K562 (cell line): ENCODE results near the gene FMNL1. TPM values are rescaled to one million over a fixed set of nuclear protein-coding genes. Genes with fewer than 3 reads are reported as not detected.

Experiments
- ARID1B ChIP-seq: fragments of 450-650 bp; IDR thresholded peaks from 2 replicates; pipeline ENCODE4 v1.6.1; 2016; ENCODE audit warnings: antibody characterized with exemption, mild to moderate bottlenecking, inconsistent platforms
- ATF4 ChIP-seq: fragments of 450-650 bp; formaldehyde crosslinking; IDR thresholded peaks from 2 replicates; pipeline ENCODE4 v1.4.0; 2022; ENCODE audit warnings: mild to moderate bottlenecking, moderate library complexity
- CHCHD3 ChIP-seq: fragments of 250-450 bp; sonication (Bioruptor Pico); IDR thresholded peaks from 2 replicates; pipeline ENCODE4 v2.1.2; 2022; ENCODE audit warnings: mild to moderate bottlenecking
- CHD2 ChIP-seq: IDR thresholded peaks from 2 replicates; pipeline ENCODE4 v1.6.1; 2011; ENCODE audit warnings: low read depth, low read length
- CREB1 ChIP-seq, 2 experiments: sonication (generic) in 1 of 2; formaldehyde crosslinking in 1 of 2; IDR thresholded peaks; 2 replicates each; pipeline versions ENCODE4 v1.6.1 to v1.8.0; 2012 to 2022; ENCODE audit warnings: inconsistent platforms in 1 of 2, mild to moderate bottlenecking in 1 of 2, missing genetic modification reagents in 1 of 2, moderate library complexity in 1 of 2
- DEAF1 ChIP-seq: fragments of 450-650 bp; formaldehyde crosslinking; IDR thresholded peaks from 2 replicates; pipeline ENCODE4 v1.4.0; 2020; ENCODE audit warnings: mild to moderate bottlenecking, moderate library complexity
- HOMEZ ChIP-seq: fragments of 250-450 bp; sonication (Bioruptor Pico); IDR thresholded peaks from 2 replicates; pipeline ENCODE4 v1.4.0; 2020; ENCODE audit warnings: mild to moderate bottlenecking, moderate library complexity
- JUN ChIP-seq, 2 experiments: sonication (generic) in 1 of 2; formaldehyde crosslinking in 1 of 2; IDR thresholded peaks; 2 replicates each; pipeline versions ENCODE4 v1.6.1 to v1.8.0; 2012 to 2022; ENCODE audit warnings: borderline replicate concordance in 2 of 2, mild to moderate bottlenecking in 2 of 2, improper control_type of control experiment in 1 of 2, low read depth in 1 of 2, low read length in 1 of 2, missing genetic modification reagents in 1 of 2
- KLF6 ChIP-seq: fragments of 250-450 bp; sonication (Bioruptor Pico); IDR thresholded peaks from 2 replicates; pipeline ENCODE4 v1.4.0; 2020; ENCODE audit warnings: mild to moderate bottlenecking, moderate library complexity, borderline replicate concordance
- MECOM ChIP-seq: fragments of 250-450 bp; sonication (Bioruptor Pico); IDR thresholded peaks from 2 replicates; pipeline ENCODE4 v1.8.0; 2022; ENCODE audit warnings: inconsistent platforms
- MTA1 ChIP-seq: fragments of 450-650 bp; IDR thresholded peaks from 2 replicates; pipeline ENCODE4 v1.6.1; 2017; ENCODE audit warnings: borderline replicate concordance
- PKNOX1 ChIP-seq: fragments of 450-650 bp; IDR thresholded peaks from 2 replicates; pipeline ENCODE4 v1.6.1; 2016
- POLR2AphosphoS5 ChIP-seq: IDR thresholded peaks from 2 replicates; pipeline ENCODE4 v1.6.1; 2011; ENCODE audit warnings: mild to moderate bottlenecking, low read depth, low read length, moderate library complexity; ENCODE audit not compliant: control insufficient read depth, insufficient read depth
- RB1 ChIP-seq: fragments of 450-650 bp; IDR thresholded peaks from 2 replicates; pipeline ENCODE4 v1.6.1; 2017; ENCODE audit warnings: low read depth, mild to moderate bottlenecking
- RNF2 ChIP-seq: sonication (generic); IDR thresholded peaks from 2 replicates; pipeline ENCODE4 v1.6.1; 2016
- TBL1XR1 ChIP-seq, 2 experiments: IDR thresholded peaks; 2 replicates each; pipeline ENCODE4 v1.6.1; 2012; ENCODE audit warnings: improper control_type of control experiment in 2 of 2, low read length in 2 of 2, mild to moderate bottlenecking in 1 of 2
- TCF3 ChIP-seq: sonication (generic); formaldehyde crosslinking; IDR thresholded peaks from 2 replicates; pipeline ENCODE4 v1.4.0; 2020; ENCODE audit warnings: mild to moderate bottlenecking, missing genetic modification reagents
- TEAD4 ChIP-seq, 2 experiments: sonication (generic) in 1 of 2; formaldehyde crosslinking in 1 of 2; IDR thresholded peaks; 2 replicates each; pipeline versions ENCODE4 v1.6.1 to v1.8.0; 2012 to 2022; ENCODE audit warnings: borderline replicate concordance in 1 of 2, inconsistent platforms in 1 of 2, low read length in 1 of 2, mild to moderate bottlenecking in 1 of 2, missing genetic modification reagents in 1 of 2
- XRCC5 ChIP-seq: fragments of 200-400 bp; formaldehyde crosslinking; IDR thresholded peaks from 2 replicates; pipeline ENCODE4 v1.6.1; 2017; ENCODE audit warnings: low read depth, mild to moderate bottlenecking, low read length
- ZNF184 ChIP-seq: sonication (generic); formaldehyde crosslinking; IDR thresholded peaks from 2 replicates; pipeline ENCODE4 v1.5.0; 2020; ENCODE audit warnings: missing genetic modification reagents
- ZNF408 ChIP-seq: fragments of 250-450 bp; sonication (Bioruptor Pico); IDR thresholded peaks from 2 replicates; pipeline ENCODE4 v1.4.0; 2020; ENCODE audit warnings: low read depth, mild to moderate bottlenecking, moderate library complexity
- ZNF830 ChIP-seq: fragments of 250-450 bp; sonication (Bioruptor Pico); IDR thresholded peaks from 2 replicates; pipeline ENCODE4 v1.5.0; 2021; ENCODE audit warnings: mild to moderate bottlenecking
- polyA plus RNA-seq, 8 experiments: library from polyadenylated mRNA; depleted of rRNA in 4 of 8; stranded (reverse) in 5 of 8; unstranded in 3 of 8; fragments of >200 nt; fragmentation: Nextera tagmentation in 2 of 8; fragmentation: Illumina TruSeq in 1 of 8; extraction: Ambion mirVana in 2 of 8; extraction: Trizol in 1 of 8; gene quantifications; 2 replicates each; pipeline versions ENCODE4 v1.2.1 to v1.2.3, GENCODE V29; 2011 to 2014; ENCODE audit warnings: inconsistent platforms in 1 of 8, missing spikeins in 1 of 8
- total RNA-seq, 7 experiments: library from RNA; depleted of rRNA in 6 of 7; stranded (reverse); fragments of >200 nt in 6 of 7; fragmentation: Illumina TruSeq in 2 of 7; extraction: Trizol in 2 of 7; gene quantifications; 2 replicates each; pipeline versions ENCODE4 v1.2.1 to v1.2.3, GENCODE V29; 2011 to 2021; ENCODE audit warnings: low replicate concordance in 1 of 7

The FMNL1 gene
- total and polyA plus RNA-seq, 9 of the 15 experiments (the other 6 are each of a cell fraction or from before 2014, with no cell fraction given) = 0.70 to 36.6 (median 7.7) TPM

- TF ChIP-seq JUN (IDR thresholded peaks at IDR 0.05; ENCODE audit: borderline replicate concordance, low read depth, low read length) = 0 out of 2 replicates have a peak, but pooled peaks have one; percentile 10
- no peak for TF ChIP-seq JUN (CRISPR knock-in tag; IDR thresholded peaks at IDR 0.05; ENCODE audit: borderline replicate concordance)
- TF ChIP-seq TEAD4 (IDR thresholded peaks at IDR 0.05; ENCODE audit: low read length) = peak; percentile 37
- no peak for TF ChIP-seq TEAD4 (CRISPR knock-in tag; IDR thresholded peaks at IDR 0.05; ENCODE audit: borderline replicate concordance)
- TF ChIP-seq KLF6 (CRISPR knock-in tag) = peak; percentile 12; the same call in 1 of the 2 replicates
- TF ChIP-seq MTA1 = peak; percentile 75; the same call in 1 of the 2 replicates
- TF ChIP-seq ZNF184 (CRISPR knock-in tag) = no peak
- TF ChIP-seq ZNF408 (CRISPR knock-in tag) = no peak
- TF ChIP-seq CREB1 (IDR thresholded peaks at IDR 0.05) = no peak
- 0 out of 2 replicates have a peak, but pooled peaks have one; percentile 16 for TF ChIP-seq CREB1 (CRISPR knock-in tag; IDR thresholded peaks at IDR 0.05)
- TF ChIP-seq TBL1XR1 (IDR thresholded peaks at IDR 0.05; ENCODE audit: low read length in 2 of 2) = peak in 1 of 2 experiments; percentile 46; a peak in 2 of 4 replicates
- peak; percentile 89 for TF ChIP-seq RB1
- TF ChIP-seq PKNOX1 = 0 out of 2 replicates have a peak, but pooled peaks have one; percentile 16
- TF ChIP-seq XRCC5 = peak; percentile 89
- peak; percentile 45; the same call in 1 of the 2 replicates for TF ChIP-seq TCF3 (CRISPR knock-in tag)
- TF ChIP-seq ATF4 (CRISPR knock-in tag) = no peak
- TF ChIP-seq CHCHD3 (CRISPR knock-in tag) = no peak
- no peak for TF ChIP-seq HOMEZ
- peak; percentile 92 for TF ChIP-seq DEAF1 (CRISPR knock-in tag)
- TF ChIP-seq ARID1B = peak; percentile 73
- TF ChIP-seq POLR2AphosphoS5 = peak; percentile 35; the same call in 1 of the 2 replicates
- peak; percentile 30 for TF ChIP-seq CHD2
- TF ChIP-seq RNF2 = 0 out of 2 replicates have a peak, but pooled peaks have one; percentile 26
- TF ChIP-seq MECOM (CRISPR knock-in tag) = 0 out of 2 replicates have a peak, but pooled peaks have one; percentile 15
- no peak for TF ChIP-seq ZNF830 (CRISPR knock-in tag)
Observed at GRCh38 chr17:45277216-45277849, 55.6 kb downstream of the FMNL1 start (continued).
